AG09309 (cell line): Measurements from ENCODE around the gene ATG7.

ENCODE experiments used
- DNase-seq: peaks from one replicate; pipeline ENCODE4 v3.0.0-alpha.2; 2010; ENCODE audit warnings: low read depth
- H3K4me3 ChIP-seq: 2 replicates; pipeline ENCODE4 v1.5.1; 2011; ENCODE audit warnings: mild to moderate bottlenecking, low read depth, low read length, moderate library complexity; ENCODE audit not compliant: control insufficient read depth
- TF ChIP-seq, protein P1 (sequence below): IDR thresholded peaks from 2 replicates; pipeline ENCODE4 v1.5.1; 2011; ENCODE audit warnings: mild to moderate bottlenecking, low read depth, low read length, inconsistent platforms; ENCODE audit not compliant: insufficient read depth, control insufficient read depth; ENCODE audit errors: missing control alignments

ATG7 gene

GRCh38 chr3:11536936-11537612, 264.9 kb downstream of the ATG7 start:
- no peak for DNase-seq
- TF ChIP-seq, protein P1, sequence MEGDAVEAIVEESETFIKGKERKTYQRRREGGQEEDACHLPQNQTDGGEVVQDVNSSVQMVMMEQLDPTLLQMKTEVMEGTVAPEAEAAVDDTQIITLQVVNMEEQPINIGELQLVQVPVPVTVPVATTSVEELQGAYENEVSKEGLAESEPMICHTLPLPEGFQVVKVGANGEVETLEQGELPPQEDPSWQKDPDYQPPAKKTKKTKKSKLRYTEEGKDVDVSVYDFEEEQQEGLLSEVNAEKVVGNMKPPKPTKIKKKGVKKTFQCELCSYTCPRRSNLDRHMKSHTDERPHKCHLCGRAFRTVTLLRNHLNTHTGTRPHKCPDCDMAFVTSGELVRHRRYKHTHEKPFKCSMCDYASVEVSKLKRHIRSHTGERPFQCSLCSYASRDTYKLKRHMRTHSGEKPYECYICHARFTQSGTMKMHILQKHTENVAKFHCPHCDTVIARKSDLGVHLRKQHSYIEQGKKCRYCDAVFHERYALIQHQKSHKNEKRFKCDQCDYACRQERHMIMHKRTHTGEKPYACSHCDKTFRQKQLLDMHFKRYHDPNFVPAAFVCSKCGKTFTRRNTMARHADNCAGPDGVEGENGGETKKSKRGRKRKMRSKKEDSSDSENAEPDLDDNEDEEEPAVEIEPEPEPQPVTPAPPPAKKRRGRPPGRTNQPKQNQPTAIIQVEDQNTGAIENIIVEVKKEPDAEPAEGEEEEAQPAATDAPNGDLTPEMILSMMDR: no peak
- no peak overlapping the region for H3K4me3 ChIP-seq

GRCh38 chr3:11538581-11538980, 266.4 kb downstream of the ATG7 start:
- no peak overlapping the region for H3K4me3 ChIP-seq
- DNase-seq: no peak
- TF ChIP-seq, protein P1: no peak

GRCh38 chr3:11539218-11539617, 267.0 kb downstream of the ATG7 start:
- H3K4me3 ChIP-seq: no peak overlapping the region
- TF ChIP-seq, protein P1: no peak
- no peak for DNase-seq

DNA sequence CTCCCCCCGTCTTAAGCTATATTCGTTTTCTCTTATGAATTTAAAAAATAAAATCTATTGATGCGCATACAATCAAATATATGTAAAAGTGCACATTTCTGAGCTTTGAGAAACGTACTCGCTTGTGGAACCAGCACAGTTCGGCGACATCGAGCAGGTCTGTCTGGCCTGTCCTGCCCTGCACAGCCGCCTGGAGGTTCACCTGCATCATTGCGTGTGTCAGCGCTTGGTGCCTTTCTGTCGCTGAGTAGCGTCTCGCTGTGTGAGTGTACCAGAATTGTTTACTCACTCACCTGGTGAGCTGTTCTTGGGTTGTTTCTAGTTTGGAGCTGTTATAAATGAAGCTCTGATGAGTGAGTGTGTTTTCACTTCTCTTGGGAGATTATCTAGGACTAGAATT, 267.5 kb downstream of the ATG7 start:
- no peak overlapping the region for H3K4me3 ChIP-seq
- DNase-seq: no peak
- TF ChIP-seq, protein P1: no peak

- TF ChIP-seq, protein P1: no peak
- DNase-seq: no peak
- H3K4me3 ChIP-seq: no peak overlapping the region
These were observed 269.4 kb downstream of the ATG7 start for GRCh38 chr3:11541321-11542303.

DNA sequence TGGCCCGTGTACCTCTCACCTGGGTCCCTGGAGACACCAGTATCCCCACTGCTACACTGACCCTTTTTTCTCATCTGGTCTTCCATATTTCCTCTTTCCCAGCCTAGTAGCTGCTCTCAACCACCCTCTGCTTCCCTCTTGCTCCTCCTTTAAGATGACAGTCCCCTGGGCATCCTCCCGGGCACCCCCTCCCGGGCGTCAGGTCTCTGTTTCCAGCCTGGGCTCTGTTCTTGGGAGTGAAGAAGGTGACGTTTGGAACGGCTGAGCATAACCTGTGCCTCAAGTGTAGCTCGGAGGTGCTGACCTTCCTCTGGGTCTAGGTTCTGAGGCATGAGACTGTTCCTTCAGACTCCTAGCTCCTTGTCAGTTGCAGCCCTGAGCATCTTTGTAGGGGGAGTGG, 270.4 kb downstream of the ATG7 start:
- DNase-seq: no peak
- H3K4me3 ChIP-seq: no peak overlapping the region
- TF ChIP-seq, protein P1: no peak
